GM18861 (cell line): ENCODE results near the gene NDUFS8.

Experiments
- ATAC-seq: cut with Tn5 transposase; IDR thresholded peaks from one replicate; pipeline ENCODE4 v1.9.1; 2021; ENCODE audit not compliant: unreplicated experiment

Gene NDUFS8

GRCh38 chr11:68076371-68077042 is 46.0 kb downstream of the NDUFS8 start:
- ATAC-seq, result no peak

DNA sequence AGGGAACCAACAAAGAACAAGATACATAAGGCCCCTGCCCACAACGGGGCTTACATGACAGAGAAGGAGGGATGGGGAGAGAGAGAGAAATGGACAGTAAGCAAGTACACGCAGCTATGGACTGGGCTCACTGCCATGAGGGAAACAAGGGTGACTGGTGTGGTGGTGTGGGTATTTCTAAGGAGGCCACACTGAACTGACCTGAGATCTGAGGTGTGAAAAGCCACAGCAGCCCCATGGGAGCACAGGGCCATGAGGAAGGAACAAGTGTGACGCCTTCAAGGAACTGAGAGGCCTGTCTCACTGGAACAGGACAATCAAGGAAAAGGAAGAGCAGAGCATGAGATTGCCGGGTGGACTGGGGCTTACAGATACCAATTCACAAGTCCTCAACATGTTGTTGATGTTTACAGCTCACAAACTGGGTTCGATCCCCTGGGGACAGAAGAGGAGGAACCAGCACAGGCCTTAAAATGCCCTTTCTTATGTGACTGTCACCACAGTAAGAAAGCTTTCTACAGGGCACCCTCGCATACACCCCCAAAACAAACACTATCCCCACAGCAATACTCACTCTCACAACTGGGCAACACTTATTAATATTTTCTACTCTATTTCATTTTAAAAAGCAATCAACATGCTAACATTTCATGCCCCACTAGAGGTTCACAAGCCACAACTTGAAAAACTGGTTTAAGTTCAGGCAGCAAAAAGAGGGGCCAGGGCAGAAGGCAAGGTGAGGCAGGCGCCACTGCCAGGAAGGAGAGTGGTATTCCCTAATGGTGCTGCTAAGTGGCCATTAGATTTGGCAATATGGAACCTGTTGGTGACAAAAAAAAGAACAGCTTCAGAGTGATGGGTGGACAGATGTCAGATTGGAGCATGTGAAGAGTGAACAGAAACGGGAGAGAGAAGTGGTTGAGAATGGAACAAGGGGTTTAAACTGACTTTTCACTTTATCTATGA is 47.4 kb downstream of the NDUFS8 start:
- ATAC-seq, result no peak

DNA sequence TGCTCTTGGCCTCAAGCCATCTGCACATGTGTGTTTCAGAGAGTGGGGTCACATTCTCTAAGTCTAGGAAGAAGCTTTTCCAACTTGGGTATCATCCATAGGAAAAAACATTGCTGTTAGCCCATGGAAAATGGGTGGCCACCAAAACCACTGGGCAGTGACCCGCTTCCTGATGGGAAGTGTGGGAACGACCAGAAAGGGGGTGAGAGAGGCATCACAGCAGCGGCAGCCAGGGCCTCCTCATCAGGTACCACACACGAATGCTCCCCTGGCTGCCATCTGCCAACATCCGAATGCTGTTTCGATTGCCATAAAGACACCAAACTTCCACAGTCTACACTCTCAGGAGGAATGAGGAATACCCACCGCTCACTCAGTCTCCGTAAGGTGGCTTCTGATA is 50.4 kb downstream of the NDUFS8 start:
- ATAC-seq, result no peak

GRCh38 chr11:68081691-68082090 is 51.2 kb downstream of the NDUFS8 start:
- ATAC-seq, result no peak

GRCh38 chr11:68082481-68082880 is 52.0 kb downstream of the NDUFS8 start:
- ATAC-seq, result no peak

- ATAC-seq, result no peak
Observed at GRCh38 chr11:68083517-68083916, 53.0 kb downstream of the NDUFS8 start.
